ENCODE data around the gene EXOC4. TPM values are rescaled to one million over a fixed set of nuclear protein-coding genes. Genes with fewer than 3 reads are reported as not detected.

EXOC4 gene
- total and polyA plus RNA-seq, 12 donors, result 7.5 to 41.7 (median 34.6) TPM

- no peak for DNase-seq
- H3K4me3 ChIP-seq, result no peak overlapping the region
- no peak overlapping the region for H3K27ac ChIP-seq
- no peak for TF ChIP-seq CTCF (IDR thresholded peaks at IDR 0.05)
- H3K4me1 ChIP-seq, result no peaks in the 10 kb centered on the region
- intact Hi-C loops (cut with DNase I), result no loop called here
- H3K9me3 ChIP-seq, result no peaks in the 10 kb centered on the region
- no peak for ATAC-seq
- 69 to 70% methylated on average over 7 of the region's 7 CpGs for WGBS, 2 donors
- peaks cover 0 to 25% (median 0%) of the 10 kb centered on the region in 9 donors for H3K36me3 ChIP-seq
- no peaks in the 10 kb centered on the region for H3K27me3 ChIP-seq
Measured at GRCh38 chr7:133936074-133936473, 683.2 kb downstream of the EXOC4 start.

GRCh38 chr7:133937786-133938185 is 684.9 kb downstream of the EXOC4 start:
- Histone ChIP-seq H3K27ac (no peak overlapping the region), H3K4me1 (no peaks in the 10 kb centered on the region), H3K36me3 (peaks cover 0 to 27% (median 0%) of the 10 kb centered on the region in 9 donors), H3K4me3 (no peak overlapping the region), H3K9me3 (no peaks in the 10 kb centered on the region), H3K27me3 (no peaks in the 10 kb centered on the region)
- DNase-seq, result no peak
- WGBS, 2 donors, result 93 to 94% methylated on average over 6 of the region's 6 CpGs
- intact Hi-C loops (cut with DNase I), result no loop called here
- ATAC-seq, result no peak
- no peak for TF ChIP-seq CTCF (IDR thresholded peaks at IDR 0.05)

- Histone ChIP-seq H3K36me3 (peaks cover 0 to 27% (median 0%) of the 10 kb centered on the region in 9 donors), H3K27ac (no peak overlapping the region), H3K4me3 (no peak overlapping the region), H3K4me1 (no peaks in the 10 kb centered on the region), H3K9me3 (no peaks in the 10 kb centered on the region), H3K27me3 (no peaks in the 10 kb centered on the region)
- no peak for ATAC-seq
- intact Hi-C loops (cut with DNase I), result no loop called here
- no peak for DNase-seq
- 97% methylated on average over 1 of the region's 1 CpG for WGBS, 2 donors
- TF ChIP-seq CTCF (IDR thresholded peaks at IDR 0.05), result no peak
Measured at GRCh38 chr7:133940368-133940767, 687.5 kb downstream of the EXOC4 start.

GRCh38 chr7:133941496-133941895 is 688.6 kb downstream of the EXOC4 start:
- no peak for ATAC-seq
- Histone ChIP-seq H3K27me3 (no peaks in the 10 kb centered on the region), H3K27ac (no peak overlapping the region), H3K4me1 (no peaks in the 10 kb centered on the region), H3K36me3 (peaks cover 0 to 27% (median 0%) of the 10 kb centered on the region in 9 donors), H3K4me3 (no peak overlapping the region), H3K9me3 (no peaks in the 10 kb centered on the region)
- no peak for DNase-seq
- intact Hi-C loops (cut with DNase I), result no loop called here
- WGBS, 2 donors, result 71 to 76% methylated on average over 2 of the region's 2 CpGs
- no peak for TF ChIP-seq CTCF (IDR thresholded peaks at IDR 0.05)

All from heart right ventricle (tissue), 16 donors.